KMS-11 (cell line): Measurements from ENCODE around the gene KIAA1755.

Experiments used
- H2AFZ ChIP-seq: fragments of 200-600 bp; sonication (generic); 2 replicates; pipeline ENCODE4 v1.6.1; 2016; ENCODE audit warnings: antibody characterized with exemption, mixed run types, low read depth
- H3K27ac ChIP-seq: fragments of 200-600 bp; sonication (generic); 2 replicates; pipeline ENCODE4 v1.6.1; 2016; ENCODE audit warnings: mild to moderate bottlenecking, mixed run types
- H3K27me3 ChIP-seq: fragments of 200-600 bp; sonication (generic); 2 replicates; pipeline ENCODE4 v1.6.1; 2017; ENCODE audit warnings: mild to moderate bottlenecking, low read depth, mixed run types, moderate library complexity; ENCODE audit not compliant: insufficient read depth
- H3K36me3 ChIP-seq: fragments of 200-600 bp; sonication (generic); 2 replicates; pipeline ENCODE4 v1.6.1; 2017; ENCODE audit warnings: mild to moderate bottlenecking, mixed run types; ENCODE audit not compliant: insufficient read depth
- H3K4me1 ChIP-seq: fragments of 200-600 bp; sonication (generic); 2 replicates; pipeline ENCODE4 v1.6.1; 2016; ENCODE audit warnings: mild to moderate bottlenecking, low read depth, mixed run types; ENCODE audit not compliant: poor library complexity, severe bottlenecking
- H3K4me2 ChIP-seq: fragments of 200-600 bp; sonication (generic); 2 replicates; pipeline ENCODE4 v1.7.0; 2016; ENCODE audit warnings: mild to moderate bottlenecking, mixed run types
- H3K4me3 ChIP-seq: fragments of 200-600 bp; sonication (generic); IDR thresholded peaks from 2 replicates; pipeline ENCODE4 v1.6.1; 2017; ENCODE audit warnings: low read depth, low read length, mixed read lengths; ENCODE audit not compliant: insufficient read depth
- H3K79me2 ChIP-seq: fragments of 200-600 bp; sonication (generic); 2 replicates; pipeline ENCODE4 v1.6.1; 2016; ENCODE audit warnings: low read depth, mixed run types; ENCODE audit not compliant: insufficient read depth
- H3K9ac ChIP-seq: fragments of 200-600 bp; sonication (generic); 2 replicates; pipeline ENCODE4 v1.6.1; 2016; ENCODE audit warnings: mild to moderate bottlenecking, mixed run types
- H4K20me1 ChIP-seq: fragments of 200-600 bp; sonication (generic); 2 replicates; pipeline ENCODE4 v1.6.1; 2016; ENCODE audit warnings: mild to moderate bottlenecking, mixed run types; ENCODE audit not compliant: insufficient read depth
- TF ChIP-seq, protein P1 (sequence below): fragments of 200-600 bp; sonication (generic); conservative IDR thresholded peaks from 2 replicates; pipeline ENCODE4 v1.6.1; 2017; ENCODE audit warnings: low read depth, mild to moderate bottlenecking, antibody characterized with exemption, low read length, moderate library complexity, mixed read lengths

KIAA1755 gene

DNA sequence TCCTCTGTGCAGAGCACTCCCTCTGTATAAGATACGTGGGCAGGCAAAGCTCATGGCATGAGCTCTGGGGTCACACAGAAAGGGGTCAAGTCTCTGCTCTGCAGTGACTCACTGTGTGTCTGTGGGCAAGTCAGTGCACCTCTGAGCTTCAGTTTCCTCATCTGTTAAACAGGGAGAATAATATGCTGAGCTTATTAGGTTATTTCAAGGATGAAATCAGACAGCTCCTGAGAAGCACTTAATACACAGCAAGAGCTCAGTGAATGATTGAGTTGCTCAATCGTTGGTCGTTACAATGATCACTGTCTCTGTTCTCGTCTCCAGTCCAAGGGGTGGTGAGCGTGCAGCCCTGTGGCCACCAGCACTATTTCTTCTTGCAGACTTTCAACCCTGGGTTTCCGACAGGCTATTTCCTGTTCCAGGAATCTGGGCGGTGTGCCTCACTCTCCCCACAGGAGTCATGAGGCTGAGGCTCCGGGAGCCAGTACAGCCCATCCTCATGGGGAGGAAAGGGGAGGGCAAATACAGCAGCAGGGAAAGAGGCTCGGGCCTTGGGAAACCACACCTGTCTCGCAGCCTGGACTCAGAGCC, 28.9 kb downstream of the KIAA1755 start:
- Histone ChIP-seq H3K36me3 (no peaks in the 10 kb centered on the region), H3K27me3 (no peaks in the 10 kb centered on the region), H3K79me2 (no peaks in the 10 kb centered on the region), H3K4me2 (no peak overlapping the region), H3K27ac (no peak overlapping the region), H2AFZ (no peak overlapping the region), H3K9ac (no peak overlapping the region), H3K4me1 (no peaks in the 10 kb centered on the region), H3K4me3 (no peak overlapping the region), H4K20me1 (no peaks in the 10 kb centered on the region)
- TF ChIP-seq, protein P1, sequence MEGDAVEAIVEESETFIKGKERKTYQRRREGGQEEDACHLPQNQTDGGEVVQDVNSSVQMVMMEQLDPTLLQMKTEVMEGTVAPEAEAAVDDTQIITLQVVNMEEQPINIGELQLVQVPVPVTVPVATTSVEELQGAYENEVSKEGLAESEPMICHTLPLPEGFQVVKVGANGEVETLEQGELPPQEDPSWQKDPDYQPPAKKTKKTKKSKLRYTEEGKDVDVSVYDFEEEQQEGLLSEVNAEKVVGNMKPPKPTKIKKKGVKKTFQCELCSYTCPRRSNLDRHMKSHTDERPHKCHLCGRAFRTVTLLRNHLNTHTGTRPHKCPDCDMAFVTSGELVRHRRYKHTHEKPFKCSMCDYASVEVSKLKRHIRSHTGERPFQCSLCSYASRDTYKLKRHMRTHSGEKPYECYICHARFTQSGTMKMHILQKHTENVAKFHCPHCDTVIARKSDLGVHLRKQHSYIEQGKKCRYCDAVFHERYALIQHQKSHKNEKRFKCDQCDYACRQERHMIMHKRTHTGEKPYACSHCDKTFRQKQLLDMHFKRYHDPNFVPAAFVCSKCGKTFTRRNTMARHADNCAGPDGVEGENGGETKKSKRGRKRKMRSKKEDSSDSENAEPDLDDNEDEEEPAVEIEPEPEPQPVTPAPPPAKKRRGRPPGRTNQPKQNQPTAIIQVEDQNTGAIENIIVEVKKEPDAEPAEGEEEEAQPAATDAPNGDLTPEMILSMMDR, result no peak

DNA sequence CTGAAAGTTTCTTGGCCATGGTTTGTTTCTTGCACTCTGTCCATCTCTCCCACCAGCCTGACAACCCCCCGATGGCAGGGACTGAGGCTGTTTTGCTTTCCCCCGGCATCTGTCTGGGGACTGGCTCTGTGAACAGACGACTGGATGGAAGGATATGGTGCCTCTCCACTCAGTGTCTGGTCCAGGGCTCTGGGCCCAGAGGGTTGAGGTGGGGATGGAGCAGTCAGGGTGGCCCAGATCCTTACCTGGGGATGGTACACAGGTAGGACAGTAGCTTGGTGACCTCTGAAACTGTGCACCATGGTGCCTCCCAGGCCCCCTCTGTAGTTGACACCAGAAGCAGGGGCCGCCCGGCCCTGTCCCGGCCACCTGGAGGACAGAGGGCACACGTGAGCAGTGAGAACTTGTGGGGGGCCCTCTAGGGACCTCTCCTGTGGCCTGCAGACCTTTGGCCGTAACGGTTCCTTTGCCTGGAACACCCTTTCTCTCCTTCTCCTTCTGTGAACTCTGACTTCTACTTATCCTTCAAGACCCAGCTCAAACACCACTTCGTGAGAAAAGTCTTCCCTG, 29.5 kb downstream of the KIAA1755 start:
- Histone ChIP-seq H3K4me2 (no peak overlapping the region), H3K4me1 (peaks cover 6% of the 10 kb centered on the region), H3K27ac (no peak overlapping the region), H3K27me3 (no peaks in the 10 kb centered on the region), H3K4me3 (no peak overlapping the region), H2AFZ (no peak overlapping the region), H3K79me2 (no peaks in the 10 kb centered on the region), H4K20me1 (no peaks in the 10 kb centered on the region), H3K9ac (no peak overlapping the region), H3K36me3 (no peaks in the 10 kb centered on the region)
- TF ChIP-seq, protein P1, result no peak

DNA sequence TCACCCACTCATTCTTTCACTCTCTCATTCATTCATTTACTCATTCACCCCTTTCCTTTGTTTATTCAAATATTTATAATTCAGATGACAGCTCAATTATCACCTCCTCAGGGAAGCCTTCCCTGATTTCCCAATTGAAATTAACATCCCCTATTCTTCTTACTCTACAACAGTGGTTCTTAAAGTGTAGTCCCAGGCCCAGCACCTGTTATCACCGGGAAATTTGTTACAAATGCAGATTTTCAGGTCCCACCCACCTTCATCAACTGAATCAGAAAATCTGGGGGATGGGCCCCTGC, 30.3 kb downstream of the KIAA1755 start:
- H3K9ac ChIP-seq, result no peak overlapping the region
- no peaks in the 10 kb centered on the region for H3K36me3 ChIP-seq

DNA sequence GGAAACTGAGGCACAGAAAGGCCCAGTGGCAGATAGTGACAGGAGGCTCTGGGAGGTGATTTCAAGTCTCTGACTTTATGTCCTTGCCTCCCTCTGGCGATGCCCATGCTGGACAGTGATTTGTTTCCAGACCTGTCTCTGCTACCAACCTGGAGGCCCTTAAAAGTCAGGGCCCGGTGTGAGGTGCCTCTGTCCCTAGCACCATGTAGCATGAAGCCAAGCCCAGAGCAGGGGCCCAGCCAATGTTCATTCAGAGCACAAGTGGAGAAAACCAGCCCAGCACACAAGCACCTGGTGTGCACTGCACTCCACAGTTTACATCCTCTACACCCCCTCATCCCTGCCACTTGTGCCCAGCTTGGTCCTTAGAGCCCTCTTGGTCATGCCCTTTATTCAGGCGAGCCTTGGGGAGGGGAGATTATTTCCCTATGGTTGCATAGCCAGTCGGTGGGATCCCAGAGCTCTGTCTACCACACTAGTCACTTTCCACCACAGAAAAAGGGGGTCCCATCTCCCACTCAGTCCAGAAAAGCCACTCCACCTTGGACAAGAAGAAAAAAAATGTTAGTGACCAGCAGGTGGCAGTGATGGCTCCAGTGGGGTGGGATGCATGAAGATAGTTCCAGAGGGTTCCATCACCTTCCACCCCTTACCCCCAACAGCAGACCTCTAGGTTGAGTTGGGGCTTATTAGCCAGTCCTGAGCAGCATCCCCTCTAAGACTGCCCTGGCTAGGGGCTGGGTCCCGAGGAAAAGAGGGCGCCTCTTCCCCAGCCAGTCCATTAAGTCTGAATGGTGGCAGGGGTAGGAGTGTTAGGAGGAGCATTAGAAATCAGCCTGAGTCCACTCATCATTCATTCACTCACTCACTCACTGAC, 30.9 kb downstream of the KIAA1755 start:
- Histone ChIP-seq H2AFZ (no peak overlapping the region), H3K4me1 (peaks cover 6% of the 10 kb centered on the region), H4K20me1 (no peaks in the 10 kb centered on the region), H3K4me2 (no peak overlapping the region), H3K4me3 (no peak overlapping the region), H3K36me3 (no peaks in the 10 kb centered on the region), H3K27ac (no peak overlapping the region), H3K79me2 (no peaks in the 10 kb centered on the region), H3K27me3 (no peaks in the 10 kb centered on the region), H3K9ac (no peak overlapping the region)
- TF ChIP-seq, protein P1, result peak; percentile 64

More for the DNA sequence above, 30.3 kb downstream of the KIAA1755 start:
- Histone ChIP-seq H3K27ac (no peak overlapping the region), H2AFZ (no peak overlapping the region), H3K27me3 (no peaks in the 10 kb centered on the region), H4K20me1 (no peaks in the 10 kb centered on the region), H3K4me3 (no peak overlapping the region), H3K79me2 (no peaks in the 10 kb centered on the region), H3K4me1 (peaks cover 6% of the 10 kb centered on the region), H3K4me2 (no peak overlapping the region)
- TF ChIP-seq, protein P1, result no peak
